Spleen (tissue), 11 donors: ENCODE measurements around the gene PDGFD. TPM values are rescaled to one million over a fixed set of nuclear protein-coding genes. Genes with fewer than 3 reads are reported as not detected.

Experiments
- DNase-seq: peaks from one replicate; pipeline ENCODE4 v3.0.0-alpha.2; 2020
- H3K27ac ChIP-seq, 8 donors: fragments of 200-600 bp; sonication (generic) in 7 of 8; 1 replicate in 4 of 8; 2 replicates in 4 of 8; pipeline versions ENCODE4 v1.5.0 to v1.8.0; 2016 to 2021; ENCODE audit warnings: inconsistent platforms in 4 of 8, mild to moderate bottlenecking in 4 of 8, moderate library complexity in 1 of 8
- H3K27me3 ChIP-seq, 7 donors: fragments of 200-600 bp; sonication (generic) in 6 of 7; replicated peaks in 1 of 7; 1 replicate in 4 of 7; 2 replicates in 3 of 7; pipeline versions ENCODE4 v1.5.0 to v1.8.0; 2016 to 2021; ENCODE audit warnings: inconsistent platforms in 3 of 7, mild to moderate bottlenecking in 1 of 7
- H3K36me3 ChIP-seq, 6 donors: fragments of 200-600 bp; sonication (generic) in 5 of 6; 1 replicate in 4 of 6; 2 replicates in 2 of 6; pipeline versions ENCODE4 v1.5.0 to v1.8.0; 2016 to 2021; ENCODE audit warnings: inconsistent platforms in 2 of 6
- H3K4me1 ChIP-seq, 6 donors: fragments of 200-600 bp; sonication (generic) in 5 of 6; 1 replicate in 3 of 6; 2 replicates in 3 of 6; pipeline versions ENCODE4 v1.5.0 to v1.8.0; 2016 to 2021; ENCODE audit warnings: inconsistent platforms in 3 of 6
- H3K4me3 ChIP-seq, 8 donors: fragments of 200-600 bp; sonication (generic) in 7 of 8; 1 replicate in 4 of 8; 2 replicates in 4 of 8; pipeline versions ENCODE4 v1.5.0 to v1.8.0; 2016 to 2021; ENCODE audit warnings: inconsistent platforms in 4 of 8, mild to moderate bottlenecking in 4 of 8, moderate library complexity in 2 of 8
- H3K9me3 ChIP-seq, 8 donors: fragments of 200-600 bp; sonication (generic) in 7 of 8; 1 replicate in 4 of 8; 2 replicates in 4 of 8; pipeline versions ENCODE4 v1.5.0 to v1.8.0; 2016 to 2021; ENCODE audit warnings: inconsistent platforms in 4 of 8
- CTCF ChIP-seq, 11 experiments: fragments of 200-600 bp in 7 of 11; fragments of 450-650 bp in 4 of 11; sonication (generic) in 4 of 11; IDR thresholded peaks in 8 of 11; conservative IDR thresholded peaks in 3 of 11; 1 replicate in 7 of 11; 2 replicates in 4 of 11; pipeline versions ENCODE4 v1.4.0 to v1.8.0; 2016 to 2021; ENCODE audit warnings: antibody characterized with exemption in 11 of 11, inconsistent platforms in 4 of 11, mild to moderate bottlenecking in 1 of 11
- POLR2A ChIP-seq, 3 donors: fragments of 450-650 bp; IDR thresholded peaks; one replicate each; pipeline ENCODE4 v1.5.1; 2017; ENCODE audit warnings: antibody characterized with exemption in 3 of 3, mild to moderate bottlenecking in 1 of 3
- POLR2AphosphoS5 ChIP-seq, 3 donors: sonication (generic); formaldehyde crosslinking; IDR thresholded peaks; one replicate each; pipeline ENCODE4 v1.5.1; 2017; ENCODE audit warnings: antibody characterized with exemption in 3 of 3
- WGBS, 5 donors: extraction: QIAGEN DNeasy Blood & Tissue Kit in 3 of 5; methylation state at CpG; one replicate each; pipeline versions ENCODE4 v1.1.5 to v1.1.7; 2013 to 2018; 5-methylcytosine and 5-hydroxymethylcytosine counted together
- intact Hi-C: fragments of 100-400 bp; cut with DNase I; formaldehyde crosslinking; loops from one replicate; pipeline ENCODE4 v1.15.0; 2023; ENCODE audit warnings: low total_unique reads
- polyA plus RNA-seq, 3 donors: library from polyadenylated mRNA; stranded (reverse); fragments of 200-250 nt; gene quantifications; one replicate each; pipeline ENCODE4 v1.2.1, GENCODE V29; 2013
- total RNA-seq, 7 donors: library from RNA; depleted of rRNA in 3 of 7; stranded (reverse); fragments of >200 nt in 3 of 7; fragmentation: NEBNext Ultra II Directional in 4 of 7; extraction: Animal tissue kit (Norgen Biotek cat#: 25700) in 4 of 7; gene quantifications; one replicate each; pipeline versions ENCODE4 v1.1.0 to v1.2.1, GENCODE V29; 2016 to 2021
- donor health status: healthy with polysubstance abuse.
- donor health status: DM: no; HTN: no; CAD: no; lungs with moderate emphysema.
- donor health status: DM: no; HTN: no; CAD: no.
- donor health status: Bipolar disorder and iron deficiency.
- donor health status: healthy.
- donor health status: DM: no; HTN: no; CAD: no.
- donor health status: DM: yes; HTN: yes; CAD: no.

Gene PDGFD
- total and polyA plus RNA-seq, 10 donors: 0.43 to 7.1 (median 3.4) TPM

GRCh38 chr11:104122836-104123235 lies 41.1 kb downstream of the PDGFD start:
- no peak overlapping the region for H3K27ac ChIP-seq
- H3K9me3 ChIP-seq: peaks cover 0 to 2% (median 0%) of the 10 kb centered on the region in 8 donors
- intact Hi-C loops: no loop called here
- H3K4me1 ChIP-seq: peaks cover 0 to 6% (median 0%) of the 10 kb centered on the region in 6 donors
- H3K36me3 ChIP-seq: no peaks in the 10 kb centered on the region
- no peak for DNase-seq
- WGBS, 5 donors: 81 to 91% (median 87%) methylated on average over 2 of the region's 2 CpGs
- H3K4me3 ChIP-seq: no peak overlapping the region
- TF ChIP-seq POLR2AphosphoS5 (IDR thresholded peaks at IDR 0.05) (no peak), POLR2A (IDR thresholded peaks at IDR 0.05) (no peak), CTCF (IDR thresholded peaks at IDR 0.05 in 8 of 11, conservative IDR thresholded peaks at IDR 0.05 in 3 of 11) (no peak)
- no peaks in the 10 kb centered on the region for H3K27me3 ChIP-seq

DNA sequence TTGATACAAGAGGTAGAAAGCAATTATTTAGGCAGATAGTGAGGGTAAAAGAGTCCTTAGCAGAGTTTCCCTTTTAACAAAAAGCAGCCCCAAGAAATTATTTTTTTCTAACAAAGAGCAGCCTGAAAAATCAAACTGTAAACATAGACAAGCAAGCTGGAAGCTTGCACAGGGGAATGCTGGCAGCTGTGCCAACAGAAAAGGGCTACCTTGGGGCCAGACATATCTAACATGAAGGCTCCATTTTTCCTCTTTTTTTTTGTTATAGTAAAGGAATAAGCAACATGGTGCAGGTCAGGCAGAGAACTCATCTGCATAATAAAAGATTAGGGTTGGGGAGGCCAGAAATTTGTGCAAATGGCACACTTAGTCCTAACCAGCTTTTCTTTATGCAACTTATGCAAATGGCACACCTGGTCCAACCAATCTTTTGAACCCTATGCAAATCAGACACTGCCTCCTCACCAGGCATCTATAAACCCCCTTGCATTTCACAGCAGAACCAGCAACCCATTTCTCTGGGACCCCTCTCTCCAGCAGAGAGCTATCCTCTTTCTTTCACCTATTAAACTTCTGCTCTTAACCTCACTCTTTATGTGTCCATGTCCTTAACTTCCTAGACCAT lies 41.8 kb downstream of the PDGFD start:
- Histone ChIP-seq H3K9me3 (peaks cover 0 to 9% (median 2%) of the 10 kb centered on the region in 8 donors), H3K27me3 (no peaks in the 10 kb centered on the region), H3K4me1 (peaks cover 0 to 6% (median 0%) of the 10 kb centered on the region in 6 donors), H3K27ac (no peak overlapping the region), H3K4me3 (no peak overlapping the region), H3K36me3 (no peaks in the 10 kb centered on the region)
- intact Hi-C loops: no loop called here
- DNase-seq: no peak
- TF ChIP-seq CTCF (IDR thresholded peaks at IDR 0.05 in 8 of 11, conservative IDR thresholded peaks at IDR 0.05 in 3 of 11) (no peak), POLR2AphosphoS5 (IDR thresholded peaks at IDR 0.05) (no peak), POLR2A (IDR thresholded peaks at IDR 0.05) (no peak)

GRCh38 chr11:104120493-104121137 lies 43.3 kb downstream of the PDGFD start:
- peaks cover 0 to 20% (median 7%) of the 10 kb centered on the region in 8 donors for H3K9me3 ChIP-seq
- WGBS, 5 donors: 75 to 85% (median 81%) methylated on average over 4 of the region's 4 CpGs
- DNase-seq: no peak
- no peaks in the 10 kb centered on the region for H3K27me3 ChIP-seq
- no peak for TF ChIP-seq POLR2AphosphoS5 (IDR thresholded peaks at IDR 0.05)
- no peak for TF ChIP-seq CTCF (IDR thresholded peaks at IDR 0.05 in 8 of 11, conservative IDR thresholded peaks at IDR 0.05 in 3 of 11)
- TF ChIP-seq POLR2A (IDR thresholded peaks at IDR 0.05): no peak
- H3K4me3 ChIP-seq: no peak overlapping the region
- peaks cover 0 to 6% (median 0%) of the 10 kb centered on the region in 6 donors for H3K4me1 ChIP-seq
- no peaks in the 10 kb centered on the region for H3K36me3 ChIP-seq
- H3K27ac ChIP-seq: no peak overlapping the region
- intact Hi-C loops: no loop called here

DNA sequence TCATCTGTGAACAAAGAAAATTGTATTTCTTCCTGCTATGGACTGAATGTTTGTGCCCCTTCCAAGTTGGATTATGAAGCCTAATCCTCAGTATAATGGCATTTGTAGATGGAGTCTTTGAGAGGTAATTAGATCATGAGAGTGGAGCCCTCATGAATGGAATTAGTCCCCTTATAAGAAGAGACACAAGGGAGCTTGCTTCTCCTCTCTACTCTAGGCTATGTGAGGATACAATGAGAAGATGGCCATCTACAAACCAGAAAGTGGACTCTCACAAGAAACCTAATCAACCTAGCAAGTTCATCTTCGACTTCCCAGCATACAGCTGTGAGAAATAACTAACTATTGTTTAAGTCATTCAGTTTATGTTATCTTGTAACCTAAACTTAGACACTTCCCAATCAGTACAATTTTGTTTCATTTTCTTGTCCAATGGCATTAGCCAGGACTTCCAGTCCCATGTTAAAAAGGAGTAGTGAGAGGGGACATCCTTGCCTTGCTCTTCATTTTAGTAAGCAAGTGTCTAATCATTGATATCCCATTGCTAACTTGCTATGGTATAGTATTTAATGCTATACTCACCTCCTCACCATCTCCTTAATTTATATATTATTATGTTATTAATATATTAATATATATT lies 45.7 kb downstream of the PDGFD start:
- DNase-seq: no peak
- Histone ChIP-seq H3K36me3 (no peaks in the 10 kb centered on the region), H3K9me3 (peaks cover 0 to 20% (median 7%) of the 10 kb centered on the region in 8 donors), H3K27ac (no peak overlapping the region), H3K4me3 (no peak overlapping the region), H3K4me1 (no peaks in the 10 kb centered on the region), H3K27me3 (no peaks in the 10 kb centered on the region)
- 86 to 100% (median 93%) methylated on average over 1 of the region's 1 CpG for WGBS, 5 donors
- intact Hi-C loops: no loop called here
- no peak for TF ChIP-seq CTCF (IDR thresholded peaks at IDR 0.05 in 8 of 11, conservative IDR thresholded peaks at IDR 0.05 in 3 of 11)
- no peak for TF ChIP-seq POLR2A (IDR thresholded peaks at IDR 0.05)
- TF ChIP-seq POLR2AphosphoS5 (IDR thresholded peaks at IDR 0.05): no peak
